CD4-positive, alpha-beta T cell treated with Interleukin-10 for 1 hour (primary cell): Measurements from ENCODE around the gene COG8.
A peak's percentile ranks its signal among the peaks of the same experiment; 100 is the strongest.
"Not testable (repeated sequence)": the region's sequence is repeated elsewhere in the genome, so short reads cannot be mapped to it uniquely, and the experiment has no call there.

Source experiments
- DNase-seq: peaks from one replicate; pipeline ENCODE4 v3.0.0-alpha.2; 2020

The COG8 gene

GRCh38 chr16:69318177-69318910 is 21.0 kb downstream of the COG8 start:
- no peak for DNase-seq

- no peak for DNase-seq
Measured at GRCh38 chr16:69316595-69317034, 22.7 kb downstream of the COG8 start.

DNA sequence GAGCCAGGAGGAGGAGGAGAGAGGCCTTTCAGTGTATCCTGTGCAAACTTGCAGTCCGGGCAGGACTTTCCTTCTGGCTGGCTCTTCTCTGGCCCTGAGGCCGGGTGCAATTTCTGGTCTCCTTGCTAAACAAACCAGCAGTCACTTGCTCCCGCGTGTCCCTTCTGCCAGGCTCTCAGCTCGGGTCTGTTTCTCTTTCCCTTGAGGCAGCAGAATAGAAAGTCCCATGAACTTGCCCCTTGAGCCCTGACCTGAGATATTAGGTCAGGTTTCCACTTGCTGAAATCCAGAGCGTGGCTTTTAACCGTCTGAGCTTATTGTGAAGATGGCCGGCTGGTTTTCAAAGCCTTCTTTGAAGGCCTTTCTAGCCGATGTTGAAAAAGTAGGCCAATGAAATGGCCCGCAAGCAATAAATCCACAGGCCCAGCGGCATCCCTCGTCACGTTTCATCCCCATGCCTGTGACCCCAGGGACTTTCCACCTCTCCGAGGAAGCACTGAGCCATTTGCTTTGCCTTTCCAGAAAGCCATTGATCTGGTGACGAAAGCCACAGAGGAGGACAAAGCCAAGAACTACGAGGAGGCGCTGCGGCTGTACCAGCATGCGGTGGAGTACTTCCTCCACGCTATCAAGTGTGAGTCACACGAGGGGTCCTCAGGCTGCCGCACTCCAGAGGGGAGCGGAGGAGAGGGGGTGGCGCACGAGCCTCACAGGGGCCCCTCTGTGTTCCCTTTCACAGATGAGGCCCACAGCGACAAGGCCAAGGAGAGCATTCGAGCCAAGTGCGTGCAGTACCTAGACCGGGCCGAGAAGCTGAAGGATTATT is 23.7 kb downstream of the COG8 start:
- DNase-seq: no peak

GRCh38 chr16:69314534-69314933 is 24.8 kb downstream of the COG8 start:
- DNase-seq: no peak

DNA sequence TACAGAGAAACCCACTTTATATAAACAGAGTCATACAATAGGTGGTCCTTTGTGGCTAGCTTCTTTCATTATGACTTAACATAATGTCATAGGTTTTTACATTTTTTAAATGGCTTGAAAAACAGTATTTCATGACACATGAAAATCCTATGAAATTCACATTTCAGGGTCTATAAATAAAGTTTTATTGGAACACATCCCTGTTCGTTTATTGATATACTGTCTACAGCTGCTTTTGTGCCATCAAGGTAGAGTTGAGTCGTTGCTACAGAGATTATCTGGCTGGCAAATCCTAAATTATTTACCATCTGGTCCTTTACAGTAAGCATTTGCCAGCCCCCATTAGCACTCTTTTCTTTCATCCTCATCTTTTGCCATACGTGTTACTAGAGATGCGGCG is 25.9 kb downstream of the COG8 start:
- no peak for DNase-seq

GRCh38 chr16:69311533-69312387 is 27.6 kb downstream of the COG8 start:
- DNase-seq: peak; percentile 41

DNA sequence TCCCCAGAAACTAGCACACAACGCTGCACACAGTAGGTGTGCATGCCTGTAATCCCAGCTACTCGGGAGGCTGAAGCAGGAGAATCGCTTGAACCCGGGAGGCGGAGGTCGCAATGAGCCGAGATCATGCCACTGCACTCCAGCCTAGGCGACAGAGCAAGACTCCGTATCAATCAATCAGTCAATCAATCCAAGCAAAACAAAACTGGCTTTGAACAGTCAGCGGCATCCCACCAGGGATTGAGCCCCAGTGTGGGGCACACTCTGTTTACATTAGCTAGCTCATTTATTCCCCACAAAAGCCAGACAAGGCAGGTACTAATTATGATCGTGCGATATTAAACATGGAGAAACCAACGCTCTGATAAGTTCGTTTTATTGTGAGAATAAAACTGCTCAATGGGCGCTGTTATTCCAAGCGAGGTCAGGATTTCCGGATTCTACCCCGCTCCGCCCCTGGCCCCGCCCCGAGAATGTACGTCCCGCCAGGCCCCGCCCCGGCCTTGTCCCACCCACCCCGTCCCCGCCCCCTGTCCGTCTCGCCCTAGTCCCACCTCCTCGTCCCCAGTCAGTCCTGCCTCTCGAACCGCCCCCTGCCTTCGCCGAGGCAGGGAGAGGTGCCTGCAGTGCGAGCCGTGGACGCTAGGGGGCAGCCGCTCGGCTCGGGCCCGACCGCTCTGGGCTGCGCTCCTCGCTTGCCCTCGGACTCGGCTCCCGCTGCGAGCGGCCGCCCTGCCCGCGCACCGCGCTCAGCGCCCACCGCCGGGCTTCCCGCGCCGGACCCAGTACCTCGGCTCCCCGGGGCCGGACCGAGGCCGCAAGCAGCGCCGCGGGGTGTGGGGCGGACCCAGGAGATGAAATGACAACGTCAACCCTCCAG is 28.5 kb downstream of the COG8 start, which contains the start of gene VPS4A:
Gene VPS4A (plus strand): TSS at position 698 of the 880 bp plus-strand sequence. CDS start 162 bp downstream, at position 860.
- peak; percentile 98 for DNase-seq

DNA sequence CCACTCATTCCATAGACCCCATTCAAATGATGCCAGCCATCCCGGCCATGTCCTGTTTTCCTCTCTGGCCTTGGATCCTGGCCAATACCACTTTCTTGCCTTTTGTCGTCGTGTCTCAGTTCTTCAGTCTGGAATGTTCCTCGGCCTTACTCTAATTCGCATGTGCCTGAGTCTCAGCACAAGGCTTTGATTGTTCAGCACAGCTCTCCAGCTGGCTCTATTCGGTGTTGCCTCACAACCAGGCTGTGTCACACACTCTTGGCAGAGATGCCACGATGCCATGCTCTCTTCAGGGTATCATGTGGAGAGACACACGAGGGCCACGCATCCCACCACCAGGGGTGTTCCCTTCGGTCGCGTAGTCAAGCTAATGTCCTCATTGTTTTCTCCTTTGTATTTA is 30.0 kb downstream of the COG8 start:
- DNase-seq: no peak

- no peak for DNase-seq
Measured at GRCh38 chr16:69307856-69308255, 31.5 kb downstream of the COG8 start.

DNA sequence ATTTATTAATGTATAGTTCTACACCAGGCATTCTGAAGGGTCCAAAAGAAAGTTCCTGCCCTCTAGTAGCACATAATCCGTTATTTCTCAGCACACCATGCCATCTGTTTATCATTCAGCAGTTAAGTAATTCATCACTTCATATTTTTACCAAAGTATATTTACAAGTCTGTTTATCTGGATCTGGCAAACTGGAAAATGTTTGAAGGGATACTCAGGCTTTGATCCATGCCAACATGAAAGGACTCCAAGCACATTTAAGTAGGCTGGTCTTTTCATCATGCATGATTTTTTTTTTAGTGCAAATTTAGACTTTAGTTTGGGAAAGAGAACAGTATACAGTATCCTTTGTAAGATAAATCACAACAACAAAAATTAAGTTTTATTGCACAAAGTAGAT is 32.3 kb downstream of the COG8 start:
- no peak for DNase-seq

DNA sequence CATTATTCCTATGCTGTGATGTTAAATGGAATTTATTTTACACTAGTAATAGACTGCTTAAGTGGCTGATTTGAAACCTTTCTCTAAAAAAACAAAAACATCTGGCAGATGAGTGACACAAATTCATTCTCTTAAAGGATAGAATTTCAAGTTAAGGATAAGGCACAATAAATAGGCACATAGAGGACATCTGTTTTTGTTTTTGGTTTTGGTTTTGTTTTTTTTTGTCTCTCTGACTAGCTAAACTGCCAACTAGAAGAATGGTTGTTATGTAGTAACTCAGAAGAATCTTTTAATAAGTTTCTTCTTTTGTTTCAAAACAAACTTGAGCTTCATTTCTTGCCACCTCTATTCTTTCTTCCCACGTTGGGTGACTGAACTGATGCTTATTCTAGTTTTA is 33.3 kb downstream of the COG8 start:
- DNase-seq: no peak

GRCh38 chr16:69302301-69302700 is 37.1 kb downstream of the COG8 start:
- no peak for DNase-seq

- DNase-seq: no peak
Measured at GRCh38 chr16:69301861-69302260, 37.5 kb downstream of the COG8 start.

GRCh38 chr16:69301187-69301586 is 38.2 kb downstream of the COG8 start:
- DNase-seq: no peak

DNA sequence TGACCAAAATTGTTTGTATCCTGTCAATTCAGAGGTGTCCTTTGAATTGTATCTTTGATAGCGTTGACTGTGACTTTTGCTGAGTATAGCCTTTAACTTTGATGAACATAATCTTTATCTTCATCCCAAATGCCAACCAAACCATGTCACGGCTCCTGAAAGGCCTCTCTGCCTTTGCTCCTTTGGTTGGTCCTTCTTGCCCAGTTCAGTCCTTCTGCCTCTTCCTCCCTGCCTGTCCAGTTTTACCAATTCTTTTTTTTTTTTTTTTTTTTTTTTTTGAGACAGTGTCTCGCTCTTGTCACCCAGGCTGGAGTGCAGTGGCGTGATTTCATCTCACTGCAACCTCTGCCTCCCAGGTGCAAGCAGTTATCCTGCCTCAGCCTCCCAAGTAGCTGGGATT is 41.1 kb downstream of the COG8 start:
- no peak for DNase-seq

GRCh38 chr16:69296771-69297170 is 42.6 kb downstream of the COG8 start:
- DNase-seq: not testable (repeated sequence)

GRCh38 chr16:69294051-69294450 is 45.3 kb downstream of the COG8 start:
- DNase-seq: no peak

GRCh38 chr16:69293401-69293800 is 46.0 kb downstream of the COG8 start:
- no peak for DNase-seq

DNA sequence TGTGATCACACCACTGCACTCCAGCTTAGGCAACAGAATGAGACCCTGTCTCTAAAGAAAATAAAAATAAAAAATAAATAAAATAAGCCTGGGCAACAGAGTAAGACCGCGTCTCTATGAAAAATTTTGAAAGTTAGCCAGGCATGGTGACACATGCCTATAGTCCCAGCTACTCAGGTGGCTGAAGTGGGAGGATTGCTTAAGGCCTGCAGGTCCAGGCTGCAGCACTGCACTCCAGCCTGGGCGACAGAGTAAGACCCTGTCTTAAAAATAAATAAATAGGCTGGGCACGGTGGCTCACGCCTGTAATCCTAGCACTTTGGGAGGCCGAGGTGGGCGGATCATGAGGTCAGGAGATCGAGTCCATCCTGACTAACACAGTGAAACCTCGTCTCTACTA is 47.7 kb downstream of the COG8 start:
- not testable (repeated sequence) for DNase-seq

DNA sequence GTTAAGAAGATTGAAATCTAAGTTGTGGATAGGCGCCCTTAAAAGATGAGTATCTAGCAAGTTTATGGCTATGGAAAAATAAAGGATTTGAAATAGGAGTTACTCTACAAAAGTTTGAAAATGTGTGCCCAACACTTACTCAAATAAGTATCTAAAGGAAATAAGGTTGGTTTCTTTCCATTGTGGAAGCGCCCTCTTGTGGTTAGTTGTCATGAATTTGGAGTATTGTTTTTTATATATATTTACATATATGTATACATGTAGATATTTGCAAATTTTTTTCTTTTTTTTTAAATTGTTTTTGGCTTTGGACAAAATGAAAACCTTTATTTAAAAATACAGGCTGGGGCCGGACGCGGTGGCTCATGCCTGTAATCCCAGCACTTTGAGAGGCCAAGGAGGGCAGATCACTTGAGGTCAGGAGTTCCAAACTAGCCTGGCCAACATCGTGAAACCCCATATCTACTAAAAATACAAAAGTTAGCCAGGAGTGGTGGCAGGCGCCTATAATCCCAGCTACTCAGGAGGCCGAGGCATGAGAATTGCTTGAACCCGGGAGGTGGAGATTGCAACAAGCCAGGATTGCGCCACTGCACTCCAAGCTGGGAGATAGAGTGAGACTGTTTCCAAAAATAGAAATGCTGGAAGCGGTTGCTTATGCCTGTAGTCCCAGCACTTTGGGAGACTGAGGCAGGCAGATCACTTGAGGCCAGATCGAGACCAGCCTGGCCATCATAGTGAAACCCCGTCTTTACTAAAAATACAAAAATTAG is 52.2 kb downstream of the COG8 start:
- DNase-seq: peak; percentile 75

- DNase-seq: no peak
Measured at GRCh38 chr16:69285240-69285639, 54.1 kb downstream of the COG8 start.
